IPS-NIHi7 (cell line): ENCODE results near the gene POLE3.
"Not testable (repeated sequence)": the region's sequence is repeated elsewhere in the genome, so short reads cannot be mapped to it uniquely, and the experiment has no call there.

Experiments
- DNase-seq: peaks from one replicate; pipeline ENCODE4 v3.0.0; 2012; ENCODE audit warnings: mixed read lengths; ENCODE audit errors: extremely low spot score

Gene POLE3

DNA sequence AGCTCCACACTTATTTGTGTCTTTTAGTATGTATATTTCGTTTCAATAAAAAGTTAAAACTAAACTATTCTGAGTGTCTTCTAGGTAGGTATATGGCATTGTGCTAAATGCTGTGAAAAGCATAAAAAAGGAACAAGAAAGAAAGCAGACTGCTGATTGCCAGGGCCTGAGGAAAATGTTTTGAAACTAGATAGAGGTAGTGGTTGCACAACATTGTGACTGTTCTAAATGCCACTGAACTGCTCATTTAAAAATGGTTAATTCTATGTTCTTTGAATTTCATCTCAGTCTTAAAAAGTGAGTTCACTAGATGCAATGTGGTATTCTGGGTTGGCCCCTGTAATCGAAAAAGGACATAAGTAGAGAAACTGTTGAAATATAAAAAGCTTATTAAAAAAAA is 6.8 kb downstream of the POLE3 start:
- DNase-seq = no peak

DNA sequence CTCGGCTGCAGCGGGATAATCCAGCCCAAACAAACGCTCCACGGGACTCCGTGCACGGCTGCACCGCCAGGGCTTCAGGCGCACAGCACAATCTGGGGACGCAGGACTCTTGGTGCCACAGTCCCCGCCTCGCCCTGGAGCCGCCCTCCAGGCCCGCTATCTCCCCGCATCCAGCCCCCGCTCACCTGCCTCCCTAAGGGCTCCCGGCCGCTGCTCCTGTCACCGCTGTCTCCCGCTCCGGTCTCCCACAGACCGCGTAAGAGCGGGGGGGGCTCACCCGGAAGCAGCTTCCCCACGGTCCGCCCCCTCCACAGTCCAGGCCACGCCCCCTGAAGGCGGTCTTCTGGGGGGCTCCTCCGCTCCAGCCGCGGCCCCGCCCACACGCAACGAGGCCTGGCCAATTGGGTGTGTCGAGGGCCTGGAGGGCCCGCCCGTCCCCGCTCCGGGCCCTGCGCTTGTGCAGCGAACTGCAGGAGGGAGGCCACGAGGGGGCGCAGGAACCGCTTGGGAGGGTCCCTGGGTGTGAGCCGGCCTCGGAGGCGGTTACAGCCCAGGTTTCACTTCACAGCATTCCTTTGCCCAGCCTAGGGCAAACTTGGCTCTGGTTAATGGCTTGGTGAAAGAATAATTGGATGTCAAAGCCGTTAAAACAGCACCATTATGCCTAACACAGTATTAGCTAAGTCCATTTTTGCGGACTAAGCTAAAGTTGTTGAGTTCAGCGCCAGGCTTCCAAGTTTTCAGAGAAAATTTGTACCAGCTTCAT is 9.3 kb downstream of the POLE3 start, which contains the start of gene ALAD:
TSS of gene ALAD (minus strand) at position 258 of the 766 bp plus-strand sequence. CDS start 7,725 bp downstream, outside the sequence.
- DNase-seq = peak; percentile 100

DNA sequence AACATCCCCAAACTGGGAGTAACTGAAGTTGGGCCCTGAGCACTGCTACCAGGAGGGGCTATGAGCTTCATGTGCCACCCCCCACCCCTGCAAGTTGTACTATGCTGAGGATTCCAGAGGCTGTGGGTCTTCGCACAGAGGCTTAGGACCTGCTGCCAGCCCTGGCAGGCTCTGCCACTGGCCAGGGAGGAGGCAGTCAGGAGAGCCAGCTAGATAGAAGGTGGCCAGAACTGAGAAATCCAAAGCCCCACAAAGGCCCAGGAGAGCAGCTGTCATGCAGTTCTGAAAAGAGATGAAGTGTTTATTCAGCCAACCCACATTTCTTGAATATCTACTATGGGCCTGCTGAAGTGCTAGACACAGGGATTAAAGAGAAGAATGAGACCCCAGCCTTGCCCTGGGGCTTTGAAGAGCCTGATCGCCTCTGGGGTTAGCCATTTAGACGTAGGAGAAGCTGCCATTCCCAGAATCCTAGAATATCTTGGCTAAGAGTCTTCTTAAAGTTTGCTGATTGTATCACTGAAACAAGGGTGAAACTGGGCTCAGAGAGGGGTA is 10.8 kb downstream of the POLE3 start:
- no peak for DNase-seq

- no peak for DNase-seq
Measured at GRCh38 chr9:113398796-113399195, 11.7 kb downstream of the POLE3 start.

DNA sequence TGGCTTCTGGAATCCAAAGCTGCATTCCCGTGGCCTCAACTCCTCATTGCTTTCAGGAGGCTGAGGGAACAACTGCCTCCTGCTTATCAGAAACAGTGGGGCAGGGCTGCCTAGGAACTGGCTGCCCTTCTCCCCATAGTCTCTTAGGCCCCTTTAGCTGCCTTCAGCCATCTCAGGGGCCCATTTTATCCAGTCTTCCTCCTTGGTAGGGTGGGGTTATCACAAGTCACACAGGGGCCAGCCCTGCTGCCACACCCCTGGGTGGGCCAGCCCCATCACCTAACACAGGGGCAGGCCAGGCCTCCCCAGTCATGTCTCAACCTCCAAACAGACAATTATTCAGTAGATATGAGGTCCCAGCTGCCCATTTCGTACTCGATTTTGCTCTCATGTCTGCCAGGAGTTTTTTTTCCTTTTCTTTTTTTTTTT is 13.3 kb downstream of the POLE3 start:
- no peak for DNase-seq

DNA sequence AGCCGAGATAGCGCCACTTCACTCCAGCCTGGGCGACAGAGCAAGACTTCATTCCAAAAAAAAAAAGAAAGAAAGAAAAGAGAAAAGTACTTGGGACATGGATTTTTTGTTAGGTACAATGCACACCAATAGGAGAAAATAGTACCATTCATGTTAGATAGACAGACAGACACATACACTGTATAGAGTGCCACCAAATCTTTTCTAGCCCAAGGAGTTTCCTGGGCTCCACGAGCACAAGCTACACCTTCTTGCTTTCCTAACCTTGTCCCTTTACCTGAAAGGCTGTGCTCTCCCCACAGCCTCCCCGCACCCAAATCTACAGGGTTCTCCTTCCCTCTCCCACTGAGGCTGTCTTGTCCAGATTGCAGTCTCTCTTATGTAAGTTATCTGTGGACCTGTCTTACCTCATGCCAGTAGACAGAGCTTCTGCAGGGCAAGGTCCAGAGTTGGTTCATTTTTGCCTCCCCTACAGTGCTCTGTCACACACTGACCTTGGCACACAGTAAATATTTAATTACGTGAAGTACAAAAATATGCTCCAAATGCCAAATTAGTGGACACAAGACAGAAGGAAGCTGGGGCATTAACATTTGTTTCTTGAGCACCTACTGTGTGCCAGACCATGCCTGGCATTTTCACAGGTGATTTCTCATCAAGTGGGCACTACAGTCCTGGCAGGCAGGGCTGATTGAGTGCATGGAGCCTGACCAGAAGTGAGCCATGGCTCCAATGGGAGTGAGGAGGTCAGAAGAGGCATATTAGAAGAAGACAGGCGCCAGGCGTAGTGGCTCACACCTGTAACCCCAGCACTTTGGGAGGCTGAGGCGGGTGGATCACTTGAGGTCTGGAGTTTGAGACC is 15.2 kb downstream of the POLE3 start:
- DNase-seq = no peak

DNA sequence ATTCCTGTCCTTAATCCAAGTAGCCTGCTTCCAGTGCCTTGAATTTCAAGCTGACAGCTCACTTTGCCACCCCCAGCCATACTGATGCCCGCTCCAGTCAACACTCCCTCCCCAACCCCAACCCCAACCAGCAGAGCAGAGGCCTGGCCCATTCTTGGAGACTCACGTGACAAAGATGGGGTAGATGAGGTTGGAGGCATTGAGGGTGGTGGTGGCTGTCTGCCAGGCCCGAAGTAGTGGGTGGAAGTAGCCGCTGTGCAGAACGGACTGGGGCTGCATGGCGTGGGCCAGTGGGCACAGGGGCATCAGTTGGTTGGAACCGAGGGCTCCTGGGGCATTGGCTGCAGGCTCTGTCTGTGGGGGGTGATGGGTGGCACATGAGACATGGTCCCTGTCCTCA is 17.2 kb downstream of the POLE3 start:
- DNase-seq = no peak

- no peak for DNase-seq
Measured at GRCh38 chr9:113391917-113392316, 18.6 kb downstream of the POLE3 start.

DNA sequence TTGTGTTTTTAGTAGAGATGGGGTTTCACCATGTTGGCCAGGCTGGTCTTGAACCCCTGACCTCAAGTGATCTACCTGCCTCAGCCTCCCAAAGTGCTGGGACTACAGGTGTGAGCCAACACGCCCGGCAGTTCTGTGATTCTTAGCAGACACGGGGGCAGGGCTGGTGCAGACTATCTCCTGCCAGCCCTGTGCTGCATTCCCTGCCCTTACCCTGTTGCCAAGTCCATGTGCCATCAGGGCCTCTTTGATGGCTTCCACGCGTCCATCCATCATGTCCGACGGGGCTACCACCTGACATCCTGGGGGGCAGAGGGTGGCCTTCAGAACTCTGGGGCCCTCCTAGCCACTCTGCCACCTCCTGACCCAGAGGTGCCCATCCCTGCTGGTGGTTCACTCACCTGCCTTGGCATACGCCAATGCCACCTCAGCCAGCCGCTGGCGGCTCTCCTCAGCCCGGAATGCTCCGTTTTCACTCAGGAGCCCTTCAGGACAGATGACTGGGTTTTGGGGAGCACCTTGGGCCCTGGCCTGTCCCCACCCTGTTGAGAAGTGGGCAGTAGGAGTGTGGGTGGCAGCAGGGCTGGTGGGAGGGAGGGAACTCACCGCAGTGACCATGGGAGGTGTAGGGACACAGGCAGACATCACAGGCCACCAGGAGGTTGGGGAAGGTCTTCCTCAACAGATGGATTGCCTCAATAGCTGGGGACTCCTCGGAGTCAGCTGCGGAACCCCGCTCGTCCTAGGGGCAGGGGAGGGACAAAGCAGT is 20.1 kb downstream of the POLE3 start:
- no peak for DNase-seq

DNA sequence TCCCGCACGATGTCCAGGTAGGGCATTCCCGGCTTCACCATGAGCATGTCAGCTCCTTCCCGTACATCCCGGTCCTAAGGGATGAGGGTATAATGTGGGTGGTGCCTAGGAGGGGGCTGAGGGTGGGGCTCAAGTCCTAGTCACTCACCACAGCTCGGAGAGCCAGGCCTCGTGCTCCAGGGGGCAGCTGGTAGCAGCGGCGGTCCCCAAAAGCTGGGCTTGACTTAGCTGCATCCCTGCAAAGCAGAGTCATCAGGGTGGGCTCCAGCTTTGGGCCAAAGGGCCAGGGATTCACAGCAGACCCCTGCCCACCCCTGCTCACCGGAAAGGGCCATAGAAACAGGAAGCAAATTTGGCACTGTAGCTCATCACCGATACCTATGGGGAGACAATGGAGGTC is 21.0 kb downstream of the POLE3 start:
- DNase-seq = no peak

DNA sequence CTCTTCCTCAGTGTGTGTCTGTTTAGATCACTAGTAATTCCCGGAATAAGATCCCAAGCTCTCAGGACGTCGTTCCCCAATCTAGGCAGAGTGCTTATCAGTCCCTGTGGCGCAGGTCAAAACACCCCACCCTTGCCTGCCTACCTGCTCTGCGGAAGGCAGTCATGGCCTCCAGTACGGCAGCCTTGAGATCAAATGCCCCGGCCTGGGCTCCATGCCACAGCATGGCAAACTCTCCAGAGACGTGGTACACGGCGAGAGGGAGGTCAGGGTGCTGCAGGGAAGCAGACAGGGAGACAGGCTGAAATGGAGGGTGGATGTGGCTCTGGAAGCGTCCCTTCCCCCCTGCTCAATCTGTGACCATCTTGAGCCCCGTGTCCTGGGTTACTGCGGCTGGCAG is 21.6 kb downstream of the POLE3 start:
- no peak for DNase-seq

- no peak for DNase-seq
Measured at GRCh38 chr9:113387560-113388230, 22.8 kb downstream of the POLE3 start.

- DNase-seq = no peak
Measured at GRCh38 chr9:113386571-113387393, 23.7 kb downstream of the POLE3 start.

- DNase-seq = no peak
Measured at GRCh38 chr9:113381909-113382411, 28.5 kb downstream of the POLE3 start.

- not testable (repeated sequence) for DNase-seq
Measured at GRCh38 chr9:113381441-113381840, 29.0 kb downstream of the POLE3 start.

- DNase-seq = no peak
Measured at GRCh38 chr9:113380869-113381378, 29.6 kb downstream of the POLE3 start.

DNA sequence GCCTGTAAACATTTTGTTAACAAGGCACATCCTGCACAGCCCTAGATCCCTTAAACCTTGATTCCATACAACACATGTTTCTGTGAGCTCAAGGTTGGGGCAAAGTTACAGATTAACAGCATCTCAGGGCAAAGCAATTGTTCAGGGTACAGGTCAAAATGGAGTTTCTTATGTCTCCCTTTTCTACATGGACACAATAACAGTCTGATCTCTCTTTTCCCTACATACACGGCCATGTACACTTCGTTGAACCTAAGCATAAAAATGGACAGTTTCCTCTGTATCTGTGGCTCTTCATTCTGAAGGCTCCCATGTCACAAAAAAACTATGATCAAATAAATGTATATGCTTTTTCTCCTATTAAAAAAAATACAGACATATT is 30.7 kb downstream of the POLE3 start:
- DNase-seq = not testable (repeated sequence)

DNA sequence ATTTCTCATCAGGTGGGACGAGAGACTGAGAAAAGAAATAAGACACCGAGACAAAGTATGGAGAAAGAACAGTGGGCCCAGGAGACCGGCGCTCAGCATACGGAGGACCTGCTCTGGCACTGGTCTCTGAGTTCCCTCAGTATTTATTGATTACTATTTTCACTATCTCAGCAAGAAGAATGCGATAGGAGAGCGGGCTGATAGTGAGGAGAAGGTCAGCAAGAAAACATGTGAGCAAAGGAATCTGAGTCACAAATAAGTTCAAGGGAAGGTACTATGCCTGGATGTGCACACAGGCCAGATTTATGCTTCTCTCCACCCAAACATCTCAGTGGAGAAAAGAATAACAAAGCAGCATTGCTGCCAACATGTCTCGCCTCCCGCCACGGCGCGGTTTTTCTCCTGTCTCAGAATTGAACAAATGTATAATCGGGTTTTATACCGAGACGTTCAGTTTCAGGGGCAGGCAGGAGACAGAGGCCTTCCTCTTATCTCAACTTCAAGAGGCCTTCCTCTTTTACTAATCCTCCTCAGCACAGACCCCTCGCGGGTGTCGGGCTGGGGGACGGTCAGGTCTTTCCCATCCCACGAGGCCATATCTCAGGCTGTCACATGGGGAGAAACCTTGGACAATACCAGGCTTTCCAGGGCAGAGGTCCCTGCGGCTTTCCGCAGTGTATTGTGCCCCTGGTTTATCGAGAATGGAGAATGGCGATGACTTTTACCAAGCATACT is 31.2 kb downstream of the POLE3 start:
- DNase-seq = not testable (repeated sequence)
